Measurements from ENCODE around the gene DDX39B. TPM values are rescaled to one million over a fixed set of nuclear protein-coding genes. Genes with fewer than 3 reads are reported as not detected.
"Not testable (repeated sequence)": the region's sequence is repeated elsewhere in the genome, so short reads cannot be mapped to it uniquely, and the experiment has no call there.

DDX39B gene
- total RNA-seq, 1 donor from 2014 or later: 268 TPM

DNA sequence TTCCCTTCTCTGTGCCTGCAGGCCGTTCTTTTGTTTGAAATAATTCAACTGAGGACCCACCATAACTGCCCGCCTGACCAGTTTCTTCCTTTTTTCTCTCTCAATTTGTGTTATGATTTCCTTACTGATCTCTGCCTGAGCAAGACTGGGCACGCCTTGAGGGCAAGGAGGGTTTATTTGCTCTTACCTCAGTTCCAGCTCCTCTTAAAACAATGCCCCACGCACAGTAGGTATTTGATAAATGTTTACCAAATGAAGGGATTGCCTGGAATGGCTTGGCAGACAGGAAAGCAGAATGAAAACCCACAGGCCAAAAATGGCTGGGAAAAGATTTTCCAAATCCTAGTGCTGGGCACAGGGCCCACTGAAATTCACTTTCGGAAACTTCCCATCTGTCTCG lies 54.1 kb downstream of the DDX39B start:
- DNase-seq (ENCODE audit: low spot score): not testable (repeated sequence)

DNA sequence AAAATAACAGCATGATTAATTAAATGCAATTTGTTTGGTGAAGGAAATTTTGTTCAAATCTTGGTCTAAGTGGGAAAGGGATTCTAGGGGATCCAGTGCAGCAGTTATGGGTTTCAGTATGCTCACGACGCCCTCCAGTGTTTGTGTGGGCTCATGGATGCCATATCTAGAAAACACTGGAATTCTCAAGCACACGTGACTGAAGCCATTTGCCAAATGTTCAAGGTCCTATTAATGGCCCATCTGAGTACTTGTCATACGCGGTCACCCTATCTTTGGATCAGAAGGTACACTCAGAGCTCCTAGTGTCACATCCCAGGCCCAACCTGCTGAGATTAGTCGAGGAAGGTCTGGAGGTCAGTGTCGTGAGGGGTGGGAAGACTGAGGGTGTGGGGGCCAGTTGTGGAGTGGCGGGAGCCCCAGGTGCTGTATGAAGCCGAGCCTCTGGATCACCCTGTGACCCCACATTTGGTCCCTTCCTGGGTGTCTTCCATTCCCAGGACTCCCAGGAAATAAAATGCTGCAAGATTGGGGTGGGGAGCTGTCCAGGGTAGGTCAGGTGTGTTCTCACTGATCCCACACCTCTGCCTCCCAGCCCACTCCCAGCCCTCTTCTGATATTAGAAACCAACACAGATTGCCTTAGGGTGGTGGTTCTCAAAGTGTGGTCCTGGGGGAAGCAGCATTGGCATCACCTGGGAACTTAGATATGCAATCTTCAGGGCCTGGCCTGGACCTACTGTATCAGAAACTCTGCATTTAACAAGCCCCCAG lies 55.6 kb downstream of the DDX39B start:
- not testable (repeated sequence) for DNase-seq (ENCODE audit: low spot score)

DNA sequence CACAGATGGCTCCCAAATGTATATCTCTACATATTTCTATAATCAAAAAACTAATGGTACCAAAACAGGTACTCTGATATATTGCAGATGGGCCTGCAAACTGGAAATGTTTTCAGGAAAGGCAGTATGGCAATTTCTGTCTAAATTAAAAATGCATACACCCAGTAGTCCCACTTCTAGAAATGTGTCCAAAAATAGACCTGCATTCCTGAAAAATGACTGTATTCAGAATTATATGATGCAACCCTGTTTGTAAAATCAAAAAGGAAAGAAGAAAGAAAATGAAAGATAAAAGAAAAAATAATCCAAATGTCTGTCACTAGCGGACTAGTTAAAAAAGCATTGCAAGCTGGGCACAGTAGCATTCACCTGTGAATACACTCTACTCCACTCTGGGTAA lies 56.7 kb downstream of the DDX39B start:
- DNase-seq (ENCODE audit: low spot score): no peak

DNA sequence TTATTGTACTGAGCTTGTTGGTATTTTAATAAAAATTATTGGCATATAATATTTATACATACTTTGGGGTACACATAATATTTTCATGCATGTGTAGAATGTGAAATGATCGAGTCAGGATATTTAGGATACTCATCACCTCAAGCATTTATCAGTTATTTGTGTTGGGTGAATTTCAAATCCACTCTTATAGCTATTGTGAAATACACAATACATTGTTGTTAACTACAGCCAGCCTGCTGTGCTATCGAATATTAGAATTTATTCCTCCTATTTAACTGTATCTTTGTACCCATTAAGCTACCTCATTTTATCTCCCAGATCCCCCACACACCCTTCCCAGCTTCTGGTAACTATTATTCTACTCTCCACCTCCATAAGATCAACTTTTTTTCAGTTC lies 58.4 kb downstream of the DDX39B start:
- DNase-seq (ENCODE audit: low spot score): no peak

DNA sequence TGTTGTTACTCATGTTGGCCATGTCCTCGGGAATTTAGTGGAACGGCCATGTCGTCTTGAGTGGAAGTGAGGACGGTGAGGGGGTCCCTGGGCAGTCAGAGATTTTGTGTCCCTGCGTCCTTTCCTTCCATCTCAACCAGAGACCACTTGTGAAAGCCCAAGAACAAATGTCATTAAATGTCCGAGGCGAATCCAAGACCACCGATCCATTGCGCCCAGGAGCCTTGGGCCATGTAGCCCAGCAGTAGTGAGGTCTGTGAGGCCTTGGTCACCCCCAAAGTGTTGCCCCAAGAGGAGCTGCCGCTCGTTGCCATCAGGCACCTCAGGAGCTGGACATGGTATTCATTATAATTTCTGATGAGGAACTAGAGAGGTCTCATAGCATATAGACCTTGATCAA lies 61.2 kb downstream of the DDX39B start:
- DNase-seq (ENCODE audit: low spot score): no peak

Other genes with a start within 250 kb of the DDX39B start
- gene HLA-B, start 184.8 kb downstream of the DDX39B start, total RNA-seq: 914 TPM
- 9.9 TPM for gene MICA, start 138.4 kb downstream of the DDX39B start, total RNA-seq
- 4.5 TPM for gene MICB, start 43.9 kb downstream of the DDX39B start, total RNA-seq
- gene MCCD1, start 13.0 kb downstream of the DDX39B start, total RNA-seq: not detected
- gene ATP6V1G2, start 4.6 kb upstream of the DDX39B start, total RNA-seq: 1.1 TPM
- 11.4 TPM for gene NFKBIL1, start 5.6 kb upstream of the DDX39B start, total RNA-seq
- gene LTA, start 30.3 kb upstream of the DDX39B start, total RNA-seq: not detected
- 1.2 TPM for gene TNF, start 33.6 kb upstream of the DDX39B start, total RNA-seq
- gene LTB, start 40.4 kb upstream of the DDX39B start, total RNA-seq: 1.4 TPM
- gene LST1, start 44.3 kb upstream of the DDX39B start, total RNA-seq: 23.8 TPM
- not detected for gene NCR3, start 51.0 kb upstream of the DDX39B start, total RNA-seq
- 60.1 TPM for gene AIF1, start 73.2 kb upstream of the DDX39B start, total RNA-seq
- gene PRRC2A, start 78.7 kb upstream of the DDX39B start, total RNA-seq: 162 TPM
- gene BAG6, start 110.7 kb upstream of the DDX39B start, total RNA-seq: 229 TPM
- 3.3 TPM for gene APOM, start 113.9 kb upstream of the DDX39B start, total RNA-seq
- gene C6orf47, start 118.8 kb upstream of the DDX39B start, total RNA-seq: 21.6 TPM
- gene GPANK1, start 123.0 kb upstream of the DDX39B start, total RNA-seq: 10.5 TPM
- gene CSNK2B, start 124.1 kb upstream of the DDX39B start, total RNA-seq: 125 TPM
- 15.5 TPM for gene LY6G5B, start 128.0 kb upstream of the DDX39B start, total RNA-seq
- gene LY6G5C, start 139.1 kb upstream of the DDX39B start, total RNA-seq: 1.9 TPM
- gene ABHD16A, start 161.3 kb upstream of the DDX39B start, total RNA-seq: 38.8 TPM
- not detected for gene LY6G6F, start 164.9 kb upstream of the DDX39B start, total RNA-seq
- not detected for gene LY6G6D, start 173.3 kb upstream of the DDX39B start, total RNA-seq
- not detected for gene LY6G6C, start 179.7 kb upstream of the DDX39B start, total RNA-seq
- gene MPIG6B, start 181.4 kb upstream of the DDX39B start, total RNA-seq: not detected
- 123 TPM for gene DDAH2, start 187.3 kb upstream of the DDX39B start, total RNA-seq
- gene CLIC1, start 194.5 kb upstream of the DDX39B start, total RNA-seq: 408 TPM
- 14.8 TPM for gene MSH5, start 198.0 kb upstream of the DDX39B start, total RNA-seq
- 2.0 TPM for gene SAPCD1, start 220.7 kb upstream of the DDX39B start, total RNA-seq
- gene VWA7, start 235.3 kb upstream of the DDX39B start, total RNA-seq: 0.77 TPM

Measured in mesenteric fat pad (tissue), 1 donor.